ENCODE measurements around the gene MFGE8.

MFGE8 gene

DNA sequence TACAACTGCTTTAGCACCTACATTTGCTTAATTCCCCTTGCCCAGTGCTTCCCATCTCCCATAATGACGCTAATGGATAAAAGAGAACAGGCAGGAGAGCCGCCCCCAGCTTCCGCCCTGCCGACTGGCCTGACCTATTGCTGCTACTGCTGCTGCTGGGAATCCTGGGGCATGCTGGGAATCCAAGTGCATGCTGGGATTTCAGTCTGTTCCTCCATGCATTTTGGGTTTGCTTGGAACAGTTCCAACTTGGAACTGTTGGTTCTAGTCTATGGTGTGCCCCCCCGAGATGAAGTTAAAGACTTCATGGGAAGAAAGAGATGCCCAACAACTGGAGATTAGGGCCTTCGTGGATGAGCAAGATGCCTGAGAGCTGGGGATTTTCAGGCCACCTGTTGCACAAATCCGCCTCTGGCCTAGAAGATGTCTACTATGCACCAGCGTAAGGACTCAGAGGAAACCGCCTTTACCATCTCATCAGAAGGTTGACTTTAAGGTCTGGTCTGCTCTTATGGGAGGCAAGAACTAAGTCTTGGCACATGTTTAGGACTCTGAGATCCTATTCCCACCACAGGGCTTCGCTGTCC is 46.8 kb downstream of the MFGE8 start:
- H3K36me3 ChIP-seq (replicated peaks), result no peaks in the 10 kb centered on the region

DNA sequence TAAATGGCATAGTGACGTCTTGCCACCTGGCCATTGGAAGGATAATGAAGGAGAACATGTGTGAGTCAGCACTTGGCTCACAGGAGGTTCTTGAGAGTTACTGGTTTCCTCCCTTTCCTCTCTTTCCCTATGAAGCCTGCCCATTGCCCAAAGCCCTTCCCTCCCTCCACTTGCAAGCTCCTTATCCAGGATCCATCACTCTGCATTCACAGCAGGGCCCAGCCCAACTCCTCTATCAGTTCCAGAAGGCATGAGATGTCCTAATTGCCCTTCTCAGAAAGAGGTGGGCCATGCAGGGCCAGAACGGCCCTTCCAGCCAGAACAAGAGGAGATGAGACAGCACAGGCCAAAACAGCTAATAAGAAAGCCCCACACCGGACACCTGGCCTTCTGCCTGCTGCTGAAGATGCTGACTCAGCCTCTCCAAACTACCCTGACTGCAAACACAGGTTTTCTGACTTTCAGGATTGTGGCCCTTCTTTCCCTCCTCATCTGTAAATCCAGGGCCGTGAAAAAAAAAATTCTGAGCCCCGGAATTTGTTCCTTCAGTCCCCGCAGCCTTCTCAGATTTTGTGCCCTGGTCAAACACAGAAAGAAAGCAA is 47.6 kb downstream of the MFGE8 start:
- in situ Hi-C loops (cut with MboI; ENCODE audit: low sequenced_read_pairs), result no loop called here
- DNase-seq (ENCODE audit: low spot score in 2 of 2), result no peak
- H3K36me3 ChIP-seq (replicated peaks), result no peaks in the 10 kb centered on the region

More for the DNA sequence above, 46.8 kb downstream of the MFGE8 start:
- H3K9me3 ChIP-seq, result peaks cover 7% of the 10 kb centered on the region; the same call in 1 of the 2 replicates
- no peak overlapping the region for H3K4me3 ChIP-seq
- H3K27me3 ChIP-seq (ENCODE audit: low read depth), result no peaks in the 10 kb centered on the region
- H3K4me1 ChIP-seq, result no peaks in the 10 kb centered on the region
- in situ Hi-C loops (cut with MboI; ENCODE audit: low sequenced_read_pairs), result no loop called here
- no peak for DNase-seq (ENCODE audit: low spot score in 2 of 2)

GRCh38 chr15:88864861-88865497 is 48.2 kb downstream of the MFGE8 start:
- no peak overlapping the region for H3K4me3 ChIP-seq
- in situ Hi-C loops (cut with MboI; ENCODE audit: low sequenced_read_pairs), result no loop called here
- DNase-seq (ENCODE audit: low spot score in 2 of 2), result no peak
- no peaks in the 10 kb centered on the region for H3K27me3 ChIP-seq (ENCODE audit: low read depth)
- no peaks in the 10 kb centered on the region for H3K36me3 ChIP-seq (replicated peaks)
- no peaks in the 10 kb centered on the region for H3K4me1 ChIP-seq
- no peaks in the 10 kb centered on the region; the same call in 1 of the 2 replicates for H3K9me3 ChIP-seq

More for the DNA sequence above, 47.6 kb downstream of the MFGE8 start:
- Histone ChIP-seq H3K9me3 (peaks cover 5% of the 10 kb centered on the region; the same call in 1 of the 2 replicates), H3K27me3 (ENCODE audit: low read depth) (no peaks in the 10 kb centered on the region), H3K4me3 (no peak overlapping the region), H3K4me1 (no peaks in the 10 kb centered on the region)

DNA sequence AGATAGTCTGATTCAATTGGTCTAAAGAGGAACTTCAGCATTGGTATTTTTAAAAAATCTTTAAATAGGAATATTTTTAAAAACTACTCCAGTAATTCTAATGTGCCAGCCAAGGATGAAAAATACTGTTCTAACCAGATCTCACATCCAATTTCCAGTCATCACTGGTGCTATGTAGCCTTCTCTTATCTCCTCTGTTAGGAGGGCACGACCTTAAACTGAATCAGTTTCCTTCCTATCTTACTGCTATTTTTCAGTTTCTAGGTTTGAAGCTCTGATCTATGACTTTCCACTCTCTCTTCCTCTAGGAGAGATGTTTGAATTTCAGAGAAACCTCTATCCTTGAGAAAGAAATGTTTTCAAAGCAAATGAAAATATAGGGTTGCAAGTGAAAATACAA is 49.8 kb downstream of the MFGE8 start:
- H3K27me3 ChIP-seq (ENCODE audit: low read depth), result no peaks in the 10 kb centered on the region
- in situ Hi-C loops (cut with MboI; ENCODE audit: low sequenced_read_pairs), result no loop called here
- H3K4me1 ChIP-seq, result no peaks in the 10 kb centered on the region
- H3K4me3 ChIP-seq, result no peak overlapping the region
- H3K36me3 ChIP-seq (replicated peaks), result no peaks in the 10 kb centered on the region
- no peaks in the 10 kb centered on the region; the same call in 1 of the 2 replicates for H3K9me3 ChIP-seq
- DNase-seq (ENCODE audit: low spot score in 2 of 2), result no peak

DNA sequence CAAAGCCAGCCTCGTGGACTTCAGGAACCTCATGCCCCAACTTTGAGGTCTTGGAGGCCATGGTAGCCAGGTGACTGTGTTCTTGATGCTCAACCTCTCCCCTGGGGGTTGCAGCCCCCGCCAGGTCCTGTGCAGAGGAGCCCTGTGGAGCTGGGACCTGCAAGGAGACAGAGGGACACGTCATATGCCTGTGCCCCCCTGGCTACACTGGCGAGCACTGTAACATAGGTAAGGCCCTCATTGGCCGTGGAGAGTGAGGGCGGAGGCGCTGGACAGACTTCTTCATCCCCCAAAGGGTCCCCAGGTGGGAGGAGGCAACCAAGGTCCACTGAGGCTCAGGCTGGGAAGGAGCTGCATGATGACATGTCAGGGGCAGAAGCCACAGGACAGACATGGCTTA is 53.0 kb downstream of the MFGE8 start:
- no peaks in the 10 kb centered on the region for H3K27me3 ChIP-seq (ENCODE audit: low read depth)
- no peaks in the 10 kb centered on the region; the same call in 1 of the 2 replicates for H3K9me3 ChIP-seq
- no peaks in the 10 kb centered on the region for H3K36me3 ChIP-seq (replicated peaks)
- in situ Hi-C loops (cut with MboI; ENCODE audit: low sequenced_read_pairs), result no loop called here
- no peaks in the 10 kb centered on the region for H3K4me1 ChIP-seq
- DNase-seq (ENCODE audit: low spot score in 2 of 2), result no peak
- no peak overlapping the region for H3K4me3 ChIP-seq

GRCh38 chr15:88859550-88859949 is 53.6 kb downstream of the MFGE8 start:
- in situ Hi-C loops (cut with MboI; ENCODE audit: low sequenced_read_pairs), result no loop called here
- Histone ChIP-seq H3K4me1 (no peaks in the 10 kb centered on the region), H3K4me3 (no peak overlapping the region), H3K36me3 (replicated peaks) (no peaks in the 10 kb centered on the region), H3K9me3 (peaks cover 5% of the 10 kb centered on the region), H3K27me3 (ENCODE audit: low read depth) (no peaks in the 10 kb centered on the region)
- DNase-seq (ENCODE audit: low spot score in 2 of 2), result no peak

DNA sequence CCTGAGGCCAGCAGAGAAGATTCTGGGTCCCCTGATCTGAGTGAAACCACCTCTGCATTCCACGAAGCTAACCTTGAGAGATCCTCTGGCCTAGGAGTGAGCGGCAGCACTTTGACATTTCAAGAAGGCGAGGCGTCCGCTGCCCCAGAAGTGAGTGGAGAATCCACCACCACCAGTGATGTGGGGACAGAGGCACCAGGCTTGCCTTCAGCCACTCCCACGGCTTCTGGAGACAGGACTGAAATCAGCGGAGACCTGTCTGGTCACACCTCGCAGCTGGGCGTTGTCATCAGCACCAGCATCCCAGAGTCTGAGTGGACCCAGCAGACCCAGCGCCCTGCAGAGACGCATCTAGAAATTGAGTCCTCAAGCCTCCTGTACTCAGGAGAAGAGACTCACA is 54.2 kb downstream of the MFGE8 start:
- in situ Hi-C loops (cut with MboI; ENCODE audit: low sequenced_read_pairs), result no loop called here
- DNase-seq (ENCODE audit: low spot score in 2 of 2), result no peak
- H3K27me3 ChIP-seq (ENCODE audit: low read depth), result no peaks in the 10 kb centered on the region
- H3K4me3 ChIP-seq, result no peak overlapping the region
- H3K36me3 ChIP-seq (replicated peaks), result no peaks in the 10 kb centered on the region
- H3K9me3 ChIP-seq, result peaks cover 5% of the 10 kb centered on the region
- no peaks in the 10 kb centered on the region for H3K4me1 ChIP-seq

DNA sequence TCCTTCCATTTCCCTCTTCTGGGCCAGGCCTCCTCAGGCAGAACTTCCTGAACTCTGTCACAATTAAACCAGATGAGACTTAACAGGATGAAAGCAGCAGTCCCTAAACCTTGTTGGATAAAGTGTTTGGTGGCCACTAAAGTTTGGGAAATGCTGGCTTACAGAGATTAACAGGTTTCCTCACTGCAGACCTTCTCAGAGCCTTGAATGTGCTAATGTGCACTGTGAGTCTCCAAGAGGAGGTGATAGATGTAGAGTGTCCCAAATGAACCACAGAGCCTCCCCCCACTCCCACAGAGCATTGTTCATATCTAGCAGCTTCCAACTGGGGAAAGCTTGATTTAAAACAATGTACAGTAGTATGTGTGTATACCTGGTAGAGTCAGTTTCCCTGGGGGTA is 60.7 kb downstream of the MFGE8 start:
- no peaks in the 10 kb centered on the region for H3K4me1 ChIP-seq
- in situ Hi-C loops (cut with MboI; ENCODE audit: low sequenced_read_pairs), result no loop called here
- H3K4me3 ChIP-seq, result no peak overlapping the region
- peaks cover 10% of the 10 kb centered on the region for H3K9me3 ChIP-seq
- H3K27me3 ChIP-seq (ENCODE audit: low read depth), result no peaks in the 10 kb centered on the region
- no peak for DNase-seq (ENCODE audit: low spot score in 2 of 2)
- H3K36me3 ChIP-seq (replicated peaks), result no peaks in the 10 kb centered on the region

GRCh38 chr15:88849376-88850072 is 63.7 kb downstream of the MFGE8 start:
- Histone ChIP-seq H3K4me1 (no peaks in the 10 kb centered on the region), H3K27me3 (ENCODE audit: low read depth) (peaks cover 4% of the 10 kb centered on the region; the same call in 1 of the 2 replicates), H3K4me3 (no peak overlapping the region), H3K36me3 (replicated peaks) (no peaks in the 10 kb centered on the region), H3K9me3 (peaks cover 9% of the 10 kb centered on the region)
- in situ Hi-C loops (cut with MboI; ENCODE audit: low sequenced_read_pairs), result no loop called here
- no peak for DNase-seq (ENCODE audit: low spot score in 2 of 2)
